Stimulated activated CD4-positive, alpha-beta T cell treated with anti-CD3 and anti-CD28 coated beads, Interleukin-1b, Interleukin-23, amount 100 ng/mL, for 48 hours (primary cell): ENCODE results near the gene SMAD4.
A peak's percentile ranks its signal among the peaks of the same experiment; 100 is the strongest.

Source experiments
- DNase-seq: peaks from one replicate; pipeline ENCODE4 v3.0.0-alpha.2; 2020

SMAD4 gene

GRCh38 chr18:51025512-51025911 is 4.5 kb upstream of the SMAD4 start:
- no peak for DNase-seq

- no peak for DNase-seq
Measured at GRCh38 chr18:51028201-51028805, 1.7 kb upstream of the SMAD4 start.

- no peak for DNase-seq
Measured at GRCh38 chr18:51029378-51029693, 677 bp upstream of the SMAD4 start.

GRCh38 chr18:51030537-51031258 is 685 bp downstream of the SMAD4 start:
- peak; percentile 59 for DNase-seq

- no peak for DNase-seq
Measured at GRCh38 chr18:51032193-51032592, 2.2 kb downstream of the SMAD4 start.

- DNase-seq: no peak
Measured at GRCh38 chr18:51037230-51037629, 7.2 kb downstream of the SMAD4 start.

- DNase-seq: no peak
Measured at GRCh38 chr18:51038110-51038509, 8.1 kb downstream of the SMAD4 start.

- DNase-seq: no peak
Measured at GRCh38 chr18:51039138-51040112, 9.4 kb downstream of the SMAD4 start.

GRCh38 chr18:51041677-51042352 is 11.8 kb downstream of the SMAD4 start:
- DNase-seq: no peak

GRCh38 chr18:51044928-51045585 is 15.0 kb downstream of the SMAD4 start:
- DNase-seq: no peak

GRCh38 chr18:51048190-51048589 is 18.2 kb downstream of the SMAD4 start:
- no peak for DNase-seq

GRCh38 chr18:51049137-51049536 is 19.1 kb downstream of the SMAD4 start:
- DNase-seq: no peak

- no peak for DNase-seq
Measured at GRCh38 chr18:51051105-51051712, 21.2 kb downstream of the SMAD4 start.

GRCh38 chr18:51053814-51054213 is 23.8 kb downstream of the SMAD4 start:
- DNase-seq: no peak

- no peak for DNase-seq
Measured at GRCh38 chr18:51054764-51055163, 24.8 kb downstream of the SMAD4 start.

GRCh38 chr18:51059969-51060368 is 30.0 kb downstream of the SMAD4 start:
- no peak for DNase-seq

GRCh38 chr18:51064256-51064655 is 34.2 kb downstream of the SMAD4 start:
- DNase-seq: no peak

- no peak for DNase-seq
Measured at GRCh38 chr18:51066273-51066672, 36.3 kb downstream of the SMAD4 start.

GRCh38 chr18:51068105-51068504 is 38.1 kb downstream of the SMAD4 start:
- DNase-seq: no peak

- DNase-seq: no peak
Measured at GRCh38 chr18:51069885-51070284, 39.9 kb downstream of the SMAD4 start.

GRCh38 chr18:51070545-51070944 is 40.5 kb downstream of the SMAD4 start:
- DNase-seq: peak; percentile 11
